Measurements from ENCODE around the gene NSG1.

DNA sequence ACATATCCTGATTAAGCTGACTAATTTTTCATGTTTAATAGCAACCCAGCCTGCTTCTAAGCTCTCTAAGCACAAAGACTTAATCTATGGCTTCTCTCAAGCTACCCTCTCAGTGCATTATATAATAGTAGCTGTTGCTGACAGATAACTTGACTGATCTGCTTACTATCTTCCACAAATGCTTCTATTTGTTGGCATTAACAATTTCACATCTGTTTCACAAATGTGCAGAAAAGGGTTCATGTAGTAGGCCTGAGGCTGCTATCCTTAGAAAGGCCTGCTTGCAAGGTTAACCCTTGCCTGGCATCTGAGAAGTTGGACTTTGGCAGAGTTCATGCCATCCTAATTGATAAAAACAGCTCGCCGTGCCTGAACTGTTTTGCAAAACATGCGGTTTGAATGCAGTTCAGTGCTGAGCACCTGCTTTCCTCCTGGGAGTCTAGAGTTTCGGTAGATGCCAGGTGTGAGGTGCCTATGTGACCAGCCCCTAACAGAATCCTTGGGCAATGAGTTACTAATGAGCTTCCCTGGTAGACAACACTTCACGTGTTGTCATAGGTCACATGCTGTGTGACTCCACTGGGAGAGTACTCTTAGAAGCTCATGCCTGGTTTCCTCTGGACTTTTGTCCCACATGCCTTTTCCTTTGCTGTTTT is 68.4 kb downstream of the NSG1 start:
- TF ChIP-seq POLR2AphosphoS5 (IDR thresholded peaks at IDR 0.05; ENCODE audit: borderline replicate concordance, low read depth, low read length) (no peak), EZH2 (IDR thresholded peaks at IDR 0.05) (no peak)

All from SK-N-MC (cell line).